ENCODE results near the gene CCDC107.

DNA sequence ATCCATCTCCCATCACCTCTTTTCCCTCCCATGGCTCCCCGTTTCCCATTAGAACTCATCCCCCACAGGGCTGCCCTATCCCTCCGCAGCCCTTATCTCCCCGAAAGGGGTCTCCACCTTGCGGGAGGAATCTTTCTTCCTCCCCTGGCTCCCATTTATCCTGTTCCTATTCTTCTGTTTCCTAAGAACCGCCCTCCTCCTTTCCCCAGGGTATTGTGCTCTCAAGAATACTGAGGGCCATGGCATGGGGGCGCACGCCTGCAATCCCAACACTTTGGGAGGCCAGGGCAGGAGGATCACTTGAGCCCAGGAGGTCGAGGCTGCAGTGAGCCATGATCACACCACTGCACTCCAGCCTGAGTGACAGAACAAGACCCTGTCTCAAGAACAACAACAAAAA lies 40.5 kb upstream of the CCDC107 start:
- TF ChIP-seq POLR2A (IDR thresholded peaks at IDR 0.05) = no peak
- TF ChIP-seq, protein P1, sequence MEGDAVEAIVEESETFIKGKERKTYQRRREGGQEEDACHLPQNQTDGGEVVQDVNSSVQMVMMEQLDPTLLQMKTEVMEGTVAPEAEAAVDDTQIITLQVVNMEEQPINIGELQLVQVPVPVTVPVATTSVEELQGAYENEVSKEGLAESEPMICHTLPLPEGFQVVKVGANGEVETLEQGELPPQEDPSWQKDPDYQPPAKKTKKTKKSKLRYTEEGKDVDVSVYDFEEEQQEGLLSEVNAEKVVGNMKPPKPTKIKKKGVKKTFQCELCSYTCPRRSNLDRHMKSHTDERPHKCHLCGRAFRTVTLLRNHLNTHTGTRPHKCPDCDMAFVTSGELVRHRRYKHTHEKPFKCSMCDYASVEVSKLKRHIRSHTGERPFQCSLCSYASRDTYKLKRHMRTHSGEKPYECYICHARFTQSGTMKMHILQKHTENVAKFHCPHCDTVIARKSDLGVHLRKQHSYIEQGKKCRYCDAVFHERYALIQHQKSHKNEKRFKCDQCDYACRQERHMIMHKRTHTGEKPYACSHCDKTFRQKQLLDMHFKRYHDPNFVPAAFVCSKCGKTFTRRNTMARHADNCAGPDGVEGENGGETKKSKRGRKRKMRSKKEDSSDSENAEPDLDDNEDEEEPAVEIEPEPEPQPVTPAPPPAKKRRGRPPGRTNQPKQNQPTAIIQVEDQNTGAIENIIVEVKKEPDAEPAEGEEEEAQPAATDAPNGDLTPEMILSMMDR (IDR thresholded peaks at IDR 0.05) = no peak

All from right lobe of liver (tissue), 4 donors.